ENCODE measurements around the gene SMARCD2.
"Not testable (repeated sequence)": the region's sequence is repeated elsewhere in the genome, so short reads cannot be mapped to it uniquely, and the experiment has no call there.

The SMARCD2 gene

GRCh38 chr17:63796375-63796774 is 46.1 kb downstream of the SMARCD2 start:
- DNase-seq, result not testable (repeated sequence)

GRCh38 chr17:63792055-63792729 is 50.3 kb downstream of the SMARCD2 start:
- no peak for DNase-seq

- no peak for DNase-seq
These were observed 52.4 kb downstream of the SMARCD2 start for GRCh38 chr17:63790057-63790456.

GRCh38 chr17:63786971-63787711 is 55.3 kb downstream of the SMARCD2 start:
- no peak for DNase-seq

- DNase-seq, result no peak
These were observed 56.4 kb downstream of the SMARCD2 start for GRCh38 chr17:63786117-63786516.

GRCh38 chr17:63785556-63785955 is 56.9 kb downstream of the SMARCD2 start:
- no peak for DNase-seq

DNA sequence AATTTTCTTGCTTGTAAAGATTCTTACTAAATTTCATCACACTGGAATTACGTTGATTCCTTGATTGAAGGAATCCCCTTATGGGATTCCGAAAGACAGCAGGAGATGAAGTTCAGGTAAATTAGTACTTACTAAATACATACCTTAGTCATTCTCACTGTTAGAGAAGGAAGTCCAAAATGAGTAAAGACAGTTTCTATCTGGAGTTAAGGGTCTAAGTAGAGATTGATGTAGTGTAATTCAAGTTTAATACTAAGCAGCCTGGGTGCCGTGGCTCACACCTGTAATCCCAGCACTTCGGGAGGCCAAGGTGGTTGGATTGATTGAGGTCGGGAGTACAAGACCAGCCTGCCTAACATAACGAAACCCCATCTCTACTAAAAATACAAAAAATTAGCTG is 59.0 kb downstream of the SMARCD2 start:
- no peak for DNase-seq
